B cell (primary cell): ENCODE results near the gene LCE5A.

Experiments
- CTCF ChIP-seq: fragments of 200-600 bp; IDR thresholded peaks from one replicate; pipeline ENCODE4 v1.8.0; 2022; ENCODE audit warnings: antibody characterized with exemption, mild to moderate bottlenecking
- EZH2 ChIP-seq: IDR thresholded peaks from 2 replicates; pipeline ENCODE4 v1.6.1; 2012; ENCODE audit warnings: borderline replicate concordance, low read depth, mild to moderate bottlenecking, moderate library complexity, low read length; ENCODE audit not compliant: insufficient read depth, poor library complexity, severe bottlenecking

GRCh38 chr1:152517237-152517811, 6.7 kb downstream of the LCE5A start:
- TF ChIP-seq CTCF (no peak), EZH2 (no peak)
